ENCODE measurements around the gene KCNJ3.
"Not testable (repeated sequence)": the region's sequence is repeated elsewhere in the genome, so short reads cannot be mapped to it uniquely, and the experiment has no call there.

Gene KCNJ3

DNA sequence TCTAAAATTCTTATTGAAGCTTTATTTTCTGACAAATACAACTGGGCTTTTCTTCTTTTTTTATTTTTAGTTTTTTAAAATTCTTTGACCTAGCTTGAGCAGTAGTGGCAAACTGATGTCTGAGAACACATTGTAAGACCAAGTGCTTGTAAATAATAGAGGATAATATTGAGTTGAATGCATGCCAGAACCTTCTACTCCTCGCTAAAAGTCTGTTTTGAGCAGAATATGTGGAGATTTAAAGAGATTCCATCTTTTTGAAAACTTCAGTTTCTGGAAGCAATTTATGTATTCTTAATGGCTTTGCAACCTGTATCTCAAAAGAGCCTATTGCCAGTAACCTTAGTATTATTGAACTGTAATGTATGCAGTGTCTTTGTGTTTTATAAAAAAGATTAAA is 148.3 kb downstream of the KCNJ3 start:
- no peak for DNase-seq (ENCODE audit: low spot score)

DNA sequence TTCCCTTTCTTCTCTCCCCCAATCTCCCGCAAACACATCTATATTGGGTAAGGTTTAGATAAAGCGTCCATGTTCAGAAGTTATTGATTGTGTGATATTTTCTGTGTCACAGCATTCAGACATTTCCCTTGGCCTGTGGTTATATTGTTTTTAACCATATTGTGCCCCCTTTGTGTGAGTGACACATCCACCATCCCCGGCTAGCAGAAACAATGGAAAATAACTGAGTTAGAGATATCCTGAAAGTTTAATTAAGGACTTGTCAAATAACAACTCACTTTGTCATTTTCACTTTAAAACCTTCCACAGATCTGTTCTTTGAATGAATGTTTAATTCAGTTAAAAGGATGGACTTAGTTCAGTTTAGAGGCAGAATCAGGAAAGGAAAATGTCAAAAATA is 151.0 kb downstream of the KCNJ3 start:
- DNase-seq (ENCODE audit: low spot score): no peak

- no peak for DNase-seq (ENCODE audit: low spot score)
Measured at GRCh38 chr2:154850532-154850931, 152.0 kb downstream of the KCNJ3 start.

- DNase-seq (ENCODE audit: low spot score): no peak
Measured at GRCh38 chr2:154855138-154855537, 156.6 kb downstream of the KCNJ3 start.

DNA sequence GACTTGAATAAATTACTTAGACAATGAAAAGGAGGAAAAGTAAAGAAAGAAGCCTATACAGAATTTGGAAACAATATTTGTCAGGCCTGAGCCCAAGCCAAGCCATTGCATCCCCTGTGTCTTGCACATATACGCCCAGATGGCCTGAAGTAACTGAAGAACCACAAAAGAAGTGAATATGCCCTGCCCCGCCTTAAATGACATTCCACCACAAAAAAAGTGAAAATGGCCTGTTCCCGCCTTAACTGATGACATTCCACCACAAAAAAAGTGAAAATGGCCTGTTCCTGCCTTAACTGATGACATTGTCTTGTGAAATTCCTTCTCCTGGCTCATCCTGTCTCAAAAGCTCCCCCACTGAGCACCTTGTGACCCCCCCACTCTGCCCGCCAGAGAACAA is 168.7 kb downstream of the KCNJ3 start:
- not testable (repeated sequence) for DNase-seq (ENCODE audit: low spot score)

GRCh38 chr2:154875999-154876398 is 177.5 kb downstream of the KCNJ3 start:
- DNase-seq (ENCODE audit: low spot score): no peak

- DNase-seq (ENCODE audit: low spot score): no peak
Measured at GRCh38 chr2:154882725-154883124, 184.2 kb downstream of the KCNJ3 start.

- no peak for DNase-seq (ENCODE audit: low spot score)
Measured at GRCh38 chr2:154886316-154886715, 187.8 kb downstream of the KCNJ3 start.

GRCh38 chr2:154898269-154898668 is 199.8 kb downstream of the KCNJ3 start:
- no peak for DNase-seq (ENCODE audit: low spot score)

- no peak for DNase-seq (ENCODE audit: low spot score)
Measured at GRCh38 chr2:154901063-154901462, 202.6 kb downstream of the KCNJ3 start.

All from COLO829 (cell line).